Measurements from ENCODE around the gene SRGAP2.
"Not testable (repeated sequence)": the region's sequence is repeated elsewhere in the genome, so short reads cannot be mapped to it uniquely, and the experiment has no call there.

GRCh38 chr1:206196748-206197424 lies 6.5 kb upstream of the SRGAP2 start:
- TF ChIP-seq, protein P1, sequence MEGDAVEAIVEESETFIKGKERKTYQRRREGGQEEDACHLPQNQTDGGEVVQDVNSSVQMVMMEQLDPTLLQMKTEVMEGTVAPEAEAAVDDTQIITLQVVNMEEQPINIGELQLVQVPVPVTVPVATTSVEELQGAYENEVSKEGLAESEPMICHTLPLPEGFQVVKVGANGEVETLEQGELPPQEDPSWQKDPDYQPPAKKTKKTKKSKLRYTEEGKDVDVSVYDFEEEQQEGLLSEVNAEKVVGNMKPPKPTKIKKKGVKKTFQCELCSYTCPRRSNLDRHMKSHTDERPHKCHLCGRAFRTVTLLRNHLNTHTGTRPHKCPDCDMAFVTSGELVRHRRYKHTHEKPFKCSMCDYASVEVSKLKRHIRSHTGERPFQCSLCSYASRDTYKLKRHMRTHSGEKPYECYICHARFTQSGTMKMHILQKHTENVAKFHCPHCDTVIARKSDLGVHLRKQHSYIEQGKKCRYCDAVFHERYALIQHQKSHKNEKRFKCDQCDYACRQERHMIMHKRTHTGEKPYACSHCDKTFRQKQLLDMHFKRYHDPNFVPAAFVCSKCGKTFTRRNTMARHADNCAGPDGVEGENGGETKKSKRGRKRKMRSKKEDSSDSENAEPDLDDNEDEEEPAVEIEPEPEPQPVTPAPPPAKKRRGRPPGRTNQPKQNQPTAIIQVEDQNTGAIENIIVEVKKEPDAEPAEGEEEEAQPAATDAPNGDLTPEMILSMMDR (conservative IDR thresholded peaks at IDR 0.05; ENCODE audit: low read depth, low read length) = not testable (repeated sequence)
- not testable (repeated sequence) for TF ChIP-seq POLR2A (IDR thresholded peaks at IDR 0.05; ENCODE audit: low read depth, low read length); SMC3 (IDR thresholded peaks at IDR 0.05; ENCODE audit: low read depth, low read length); RAD21 (IDR thresholded peaks at IDR 0.05; ENCODE audit: low read length); CEBPB (IDR thresholded peaks at IDR 0.05; ENCODE audit: low read depth, low read length); BHLHE40 (IDR thresholded peaks at IDR 0.05; ENCODE audit: low read depth, low read length); MXI1 (IDR thresholded peaks at IDR 0.05; ENCODE audit: borderline replicate concordance, low read depth, low read length)

All from IMR-90 (cell line).